ENCODE results near the gene ZHX3.

ZHX3 gene

DNA sequence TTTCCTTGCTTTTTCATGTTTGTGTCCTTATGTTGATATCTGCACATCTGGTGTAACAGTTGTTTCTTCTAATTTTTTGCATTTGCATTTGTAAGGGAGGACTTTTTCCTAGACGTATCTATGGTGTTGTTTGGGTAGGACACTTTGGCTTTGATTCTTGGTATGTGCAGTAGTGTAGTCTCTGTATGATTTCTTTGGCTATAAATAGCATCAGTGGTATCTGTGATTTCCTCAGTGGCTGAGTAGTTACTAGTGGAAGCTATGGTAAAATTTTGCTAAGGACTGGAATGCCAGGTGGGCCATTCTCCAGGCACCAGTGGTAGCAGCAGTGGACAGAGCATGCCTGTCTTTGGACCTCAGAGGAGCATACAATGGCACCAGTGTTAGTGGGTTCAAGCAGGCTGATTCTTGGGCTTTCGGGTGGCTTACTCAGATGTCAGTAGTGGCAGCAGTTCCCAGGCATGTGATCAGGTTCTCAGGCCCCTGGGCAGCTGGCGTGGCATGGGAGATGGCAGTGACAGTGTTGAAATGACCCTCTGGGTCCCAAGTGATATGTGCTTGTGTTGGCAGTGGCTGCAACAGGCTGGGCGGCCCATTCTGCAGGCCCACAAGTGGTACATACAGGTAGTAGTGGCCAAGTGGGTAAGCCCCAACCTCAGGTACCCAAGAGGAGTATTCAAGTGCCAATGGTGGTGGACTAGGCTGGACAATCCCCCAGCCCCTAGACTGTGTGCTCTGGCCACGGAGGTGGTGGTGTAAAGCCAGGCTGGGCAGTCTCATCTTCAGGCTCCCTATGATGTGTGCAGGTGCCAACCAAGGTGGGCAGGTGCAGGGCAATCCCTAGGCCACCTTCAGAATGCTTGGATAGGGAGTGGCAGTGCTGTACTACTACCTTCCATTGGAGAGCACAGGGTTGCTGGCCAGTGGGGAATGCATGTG lies 125.7 kb downstream of the ZHX3 start:
- DNase-seq (ENCODE audit: low spot score): no peak

DNA sequence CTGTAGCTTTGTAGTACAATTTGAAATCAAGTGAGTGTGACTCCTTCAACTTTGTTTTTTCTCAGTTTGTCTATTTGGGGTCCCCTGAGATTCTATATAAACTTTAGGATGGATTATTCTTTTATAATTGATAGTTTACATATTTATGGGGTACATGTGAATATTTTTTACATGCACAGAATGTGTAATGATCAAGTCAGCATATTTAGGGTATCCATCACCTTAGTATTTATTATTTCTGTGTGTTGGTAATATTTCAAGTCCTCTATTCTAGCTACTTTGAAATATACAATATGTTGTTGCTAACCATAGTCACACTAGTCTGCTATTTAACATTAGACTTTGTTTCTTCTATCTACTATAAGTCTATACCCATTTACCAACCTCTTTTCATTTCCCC lies 129.9 kb downstream of the ZHX3 start:
- DNase-seq (ENCODE audit: low spot score): no peak

DNA sequence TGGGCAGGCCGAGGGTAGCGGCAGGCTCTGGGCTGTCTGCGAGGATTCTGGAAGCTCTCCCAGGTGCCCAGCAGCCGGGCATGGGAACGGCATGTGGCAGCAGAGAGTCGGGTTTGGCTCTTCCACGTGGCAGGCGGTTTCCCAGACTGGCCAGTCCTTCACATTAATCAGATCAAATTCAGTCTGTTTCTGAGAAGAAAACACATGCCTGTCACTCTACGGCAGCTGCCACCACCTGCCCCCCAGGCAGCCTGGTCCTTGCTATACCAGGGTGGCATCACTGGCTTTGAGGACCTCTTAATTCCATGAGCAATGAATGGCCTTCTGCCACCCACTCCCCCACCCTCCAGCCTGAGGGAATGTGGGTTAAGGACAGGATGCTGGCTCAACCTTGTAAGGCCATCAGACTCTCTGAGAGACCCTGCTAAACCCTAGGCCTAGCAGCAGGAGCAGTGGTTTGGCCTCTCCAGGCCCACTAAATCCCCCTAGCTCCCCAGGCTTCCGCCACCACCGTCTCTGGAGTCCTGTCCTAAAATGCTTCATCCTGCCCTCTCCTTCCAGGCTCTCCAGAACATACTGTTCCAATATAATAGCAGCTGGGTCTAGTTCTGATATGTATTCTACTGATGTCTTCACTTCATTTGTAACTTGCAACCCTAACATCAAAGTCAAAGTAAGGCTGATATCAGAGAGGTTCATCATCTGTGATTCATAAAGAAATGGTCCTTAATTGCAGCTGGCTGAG lies 132.3 kb downstream of the ZHX3 start:
- peak; percentile 71 for DNase-seq (ENCODE audit: low spot score)

DNA sequence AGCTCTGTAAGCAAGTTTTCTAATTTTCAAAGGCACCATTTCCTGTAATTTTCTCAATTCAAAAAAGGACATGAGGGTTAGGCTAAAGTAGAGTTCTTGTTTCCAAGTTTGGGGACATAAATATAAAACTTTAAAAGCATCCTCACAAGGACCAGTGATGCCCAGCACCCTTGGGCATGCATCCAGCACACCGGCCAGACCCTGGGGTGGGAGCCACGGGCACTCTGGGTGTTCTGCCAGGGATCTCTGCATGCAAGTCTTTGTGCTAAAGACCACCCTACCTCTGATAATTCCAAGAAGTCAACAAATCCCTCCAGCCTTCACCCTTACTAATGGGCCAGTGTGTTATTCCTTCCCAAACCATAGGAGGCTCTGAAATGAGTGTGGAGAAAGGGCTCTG lies 133.7 kb downstream of the ZHX3 start:
- DNase-seq (ENCODE audit: low spot score): no peak

DNA sequence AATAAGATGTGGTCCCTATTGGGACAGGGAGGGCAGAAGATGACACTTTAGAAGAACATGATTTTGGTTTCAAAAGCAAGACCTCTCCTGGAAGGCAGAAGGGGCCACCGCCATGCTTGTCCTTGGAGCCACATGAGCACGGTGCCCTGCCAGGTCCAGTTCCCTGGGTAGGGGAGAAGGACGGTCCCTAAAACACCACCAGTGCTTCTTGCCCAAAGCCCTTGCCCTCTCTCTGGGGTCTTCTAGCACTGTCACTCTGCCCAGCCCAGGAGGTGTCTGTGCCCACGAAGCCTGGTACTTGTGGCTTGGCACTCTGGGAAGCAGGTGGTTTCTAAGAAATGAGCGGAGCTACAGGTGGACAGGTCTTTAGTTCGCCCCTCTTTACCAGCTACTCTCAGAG lies 134.1 kb downstream of the ZHX3 start:
- DNase-seq (ENCODE audit: low spot score): no peak

DNA sequence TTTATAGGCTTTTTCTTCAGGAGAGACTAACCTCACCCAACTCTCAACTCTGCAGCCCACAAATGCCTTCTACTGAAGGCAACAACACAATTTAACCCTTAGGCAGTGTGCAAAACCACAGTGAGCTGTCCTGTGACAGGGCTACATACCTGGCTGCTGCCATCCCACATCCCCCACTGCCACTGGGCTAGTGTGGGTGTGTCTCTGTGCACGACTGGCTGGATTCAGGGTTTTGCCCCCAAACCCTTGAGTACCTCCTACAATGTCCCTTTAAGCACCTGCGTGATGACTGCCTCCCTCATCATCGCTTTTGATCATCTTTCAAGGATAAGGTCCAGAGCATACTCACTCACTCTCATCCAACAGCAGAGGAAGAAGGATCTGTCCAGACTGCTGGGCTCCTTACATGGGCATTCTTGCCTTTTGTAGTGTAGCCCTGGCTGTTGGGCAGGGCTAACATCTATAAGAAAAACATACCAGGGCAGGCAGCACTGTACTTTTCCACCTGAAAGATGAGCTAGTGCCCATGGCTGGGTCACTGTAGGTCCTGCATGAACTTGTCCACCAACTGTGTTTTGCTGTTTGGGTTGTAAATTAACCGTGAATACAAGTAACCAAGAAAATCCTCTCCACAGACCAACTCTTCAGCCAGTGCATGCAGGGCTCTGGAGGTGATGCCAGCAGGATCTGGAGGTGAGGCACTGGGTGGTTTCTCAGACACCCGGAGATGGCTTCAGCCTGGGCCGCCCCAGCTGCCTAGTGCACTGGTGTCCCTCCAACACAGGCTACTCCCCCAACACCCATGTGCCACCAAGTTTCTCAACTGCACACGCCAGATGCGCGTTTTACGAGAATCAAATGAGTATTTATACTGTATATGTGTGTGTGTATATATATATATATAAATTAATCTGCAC lies 135.0 kb downstream of the ZHX3 start:
- DNase-seq (ENCODE audit: low spot score): no peak

DNA sequence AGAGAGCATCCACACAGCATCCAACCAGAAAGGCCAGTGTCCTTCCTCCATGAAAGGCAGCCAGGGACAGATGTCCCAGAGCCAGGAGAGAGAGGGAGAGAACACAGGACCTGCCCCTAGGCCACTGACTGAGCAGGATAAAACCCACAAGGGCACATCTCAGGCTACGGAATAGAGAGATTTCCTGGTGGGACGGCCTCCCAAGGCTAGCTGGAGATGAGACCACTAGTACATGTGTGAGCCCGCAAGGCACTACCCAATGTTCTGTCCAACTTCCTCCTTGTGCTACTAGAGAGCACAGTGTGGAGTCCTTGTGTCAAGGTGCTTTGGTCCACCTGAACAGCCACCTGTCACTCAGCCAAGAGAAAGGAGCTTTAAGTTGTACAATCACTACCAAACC lies 136.0 kb downstream of the ZHX3 start:
- no peak for DNase-seq (ENCODE audit: low spot score)

DNA sequence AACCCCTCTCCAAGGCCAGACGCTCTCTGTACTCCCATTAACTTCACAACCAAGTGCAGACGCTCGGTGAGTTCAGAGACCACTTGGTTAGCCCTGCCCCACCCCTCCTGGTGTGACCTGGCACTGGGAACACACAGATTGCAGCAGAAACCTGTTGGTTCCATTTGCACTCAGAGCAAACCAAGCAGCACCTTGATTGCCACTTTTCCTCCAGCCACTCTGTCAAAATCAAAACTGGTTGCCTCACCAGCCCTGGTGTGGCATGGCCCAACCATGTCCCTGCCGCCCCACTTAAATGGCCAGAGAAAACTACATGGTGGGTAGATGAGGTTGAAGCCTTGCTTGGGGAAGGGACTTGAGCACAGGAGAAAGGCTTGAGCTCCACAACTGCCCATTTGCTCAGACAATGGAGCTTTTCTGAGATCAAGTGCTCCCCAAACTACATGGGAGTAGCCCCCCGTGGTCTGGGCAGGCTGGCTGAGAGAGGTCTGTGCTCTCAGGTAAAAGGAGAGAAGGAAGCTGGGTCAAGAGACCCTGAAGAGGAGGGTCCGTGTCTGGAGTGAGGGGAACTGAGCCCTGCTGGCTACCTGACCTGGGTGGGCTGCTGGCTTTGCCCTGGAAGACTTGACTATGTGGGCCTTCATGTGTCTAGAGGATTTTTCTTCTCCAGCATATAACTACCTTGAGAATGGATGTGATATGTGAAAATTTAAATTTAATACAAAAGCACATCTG lies 136.8 kb downstream of the ZHX3 start:
- DNase-seq (ENCODE audit: low spot score): no peak

DNA sequence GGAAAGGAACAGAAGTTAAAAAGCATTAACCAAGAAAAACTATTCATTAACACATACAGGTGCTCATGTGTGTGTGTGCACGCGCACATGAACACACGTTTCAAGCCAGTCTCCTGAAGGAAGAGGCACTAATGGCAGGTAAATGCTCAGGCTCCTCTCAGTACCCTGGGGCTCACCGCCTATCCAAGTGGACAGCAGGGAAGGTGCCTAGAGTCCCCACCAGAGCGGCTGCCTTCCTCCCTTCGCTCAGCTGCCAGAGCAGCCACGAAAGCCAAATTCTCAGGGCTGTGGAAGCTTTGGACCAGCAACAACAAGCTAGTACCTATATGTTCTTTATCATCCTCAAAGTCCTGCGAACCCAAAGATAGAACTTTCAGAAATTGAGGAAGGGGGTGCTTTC lies 137.6 kb downstream of the ZHX3 start:
- no peak for DNase-seq (ENCODE audit: low spot score)

DNA sequence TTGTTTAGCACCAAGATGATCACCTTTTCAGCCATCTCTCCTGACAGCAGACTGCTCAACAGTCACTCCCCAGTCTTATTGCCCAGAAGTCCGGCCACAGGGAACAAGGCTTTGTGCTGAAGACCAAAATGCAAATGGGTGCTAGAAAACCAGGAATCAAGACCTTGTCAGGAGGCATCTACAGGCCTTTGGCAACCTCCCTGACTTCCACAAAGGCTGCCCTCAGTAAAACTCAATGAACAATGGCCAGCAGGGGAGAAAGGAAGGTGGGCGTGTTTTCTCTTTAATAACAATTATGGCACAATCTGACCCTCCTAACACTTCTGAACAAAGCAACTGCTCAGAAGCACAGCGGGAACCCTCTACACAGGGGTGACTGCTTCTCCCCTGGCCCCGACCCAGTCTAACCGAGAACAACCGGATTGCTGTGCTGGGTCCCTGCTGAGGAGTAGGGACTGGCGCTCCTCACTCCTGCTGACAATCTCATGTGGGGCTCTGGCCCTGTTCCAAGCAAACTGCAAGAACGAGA lies 138.6 kb downstream of the ZHX3 start:
- peak; percentile 90 for DNase-seq (ENCODE audit: low spot score)

DNA sequence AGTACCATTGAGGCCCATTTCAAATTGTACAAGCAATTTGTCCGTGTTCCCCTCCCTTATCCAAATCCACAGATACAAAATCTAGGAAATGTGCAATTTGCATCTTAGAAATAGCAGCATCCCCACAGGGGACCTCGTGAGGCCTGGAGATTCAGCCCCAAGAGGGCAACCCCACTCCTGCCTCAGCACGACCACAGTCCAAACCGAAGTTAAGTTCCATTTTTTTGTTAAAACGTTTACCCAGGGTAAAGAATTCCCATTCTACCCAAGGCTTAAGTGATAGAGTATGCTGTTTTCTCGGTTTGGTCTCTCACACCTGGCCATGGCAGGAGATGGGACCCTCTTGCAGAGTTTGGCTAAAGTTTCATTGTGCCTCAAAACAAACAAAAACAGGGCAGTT lies 139.0 kb downstream of the ZHX3 start:
- DNase-seq (ENCODE audit: low spot score): no peak

DNA sequence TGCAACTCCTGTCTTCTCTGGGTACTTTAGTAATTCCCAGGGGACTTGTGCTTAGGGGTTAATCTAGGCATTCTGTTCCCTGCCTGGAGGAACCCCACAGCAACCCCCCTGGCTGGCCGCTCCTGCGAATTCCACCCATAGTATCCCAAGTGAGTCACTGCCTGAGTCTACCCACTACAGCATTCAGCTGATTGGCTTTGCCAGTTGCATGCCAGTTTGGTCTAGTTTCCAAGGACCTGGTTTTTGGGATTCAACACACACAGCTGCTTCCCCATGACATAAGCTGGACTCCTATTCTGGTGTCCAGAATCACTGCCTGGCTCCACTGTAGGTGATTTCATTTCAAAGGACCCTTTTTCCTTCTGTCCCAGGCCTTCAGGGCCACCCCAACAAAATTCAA lies 139.9 kb downstream of the ZHX3 start:
- DNase-seq (ENCODE audit: low spot score): peak; percentile 66

DNA sequence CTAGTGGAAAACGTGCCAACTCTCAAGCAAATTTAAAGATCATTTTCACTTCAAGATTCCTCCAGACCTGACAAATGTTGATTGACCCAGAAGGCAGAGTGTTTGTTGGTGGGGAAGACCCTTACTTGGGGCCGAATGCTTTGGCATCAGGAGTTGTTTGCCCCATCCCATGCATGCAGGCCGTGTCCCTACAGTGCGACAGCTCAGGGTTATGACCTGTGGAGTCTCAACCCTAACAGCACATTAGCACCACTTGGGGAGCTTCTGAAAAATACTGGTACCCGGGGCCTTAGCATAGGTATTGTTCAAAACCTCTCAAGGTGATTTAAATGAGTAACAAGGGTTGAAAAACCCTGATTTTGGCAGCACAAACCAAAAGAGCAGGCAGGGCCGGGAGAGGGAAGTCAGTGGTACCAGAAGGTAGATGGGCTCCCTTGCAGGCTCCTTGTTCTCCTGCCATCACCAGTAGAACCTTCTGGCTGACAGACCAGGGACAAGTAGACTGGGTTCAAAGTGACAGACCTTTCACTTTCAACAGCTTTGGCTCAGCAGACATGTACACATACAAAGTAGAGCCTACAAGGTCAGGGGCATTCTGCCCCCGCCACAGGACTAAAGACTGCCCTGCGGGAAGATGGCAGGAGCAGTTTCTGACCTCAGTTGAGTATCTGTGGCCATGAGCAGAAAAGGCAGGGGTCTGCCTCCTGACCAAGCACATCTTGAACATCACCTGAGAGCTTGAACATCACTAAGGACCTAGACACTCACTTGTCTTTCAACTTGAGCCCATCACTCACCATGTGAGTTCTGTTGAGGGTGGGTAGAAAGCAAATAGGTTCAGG lies 140.6 kb downstream of the ZHX3 start:
- no peak for DNase-seq (ENCODE audit: low spot score)

DNA sequence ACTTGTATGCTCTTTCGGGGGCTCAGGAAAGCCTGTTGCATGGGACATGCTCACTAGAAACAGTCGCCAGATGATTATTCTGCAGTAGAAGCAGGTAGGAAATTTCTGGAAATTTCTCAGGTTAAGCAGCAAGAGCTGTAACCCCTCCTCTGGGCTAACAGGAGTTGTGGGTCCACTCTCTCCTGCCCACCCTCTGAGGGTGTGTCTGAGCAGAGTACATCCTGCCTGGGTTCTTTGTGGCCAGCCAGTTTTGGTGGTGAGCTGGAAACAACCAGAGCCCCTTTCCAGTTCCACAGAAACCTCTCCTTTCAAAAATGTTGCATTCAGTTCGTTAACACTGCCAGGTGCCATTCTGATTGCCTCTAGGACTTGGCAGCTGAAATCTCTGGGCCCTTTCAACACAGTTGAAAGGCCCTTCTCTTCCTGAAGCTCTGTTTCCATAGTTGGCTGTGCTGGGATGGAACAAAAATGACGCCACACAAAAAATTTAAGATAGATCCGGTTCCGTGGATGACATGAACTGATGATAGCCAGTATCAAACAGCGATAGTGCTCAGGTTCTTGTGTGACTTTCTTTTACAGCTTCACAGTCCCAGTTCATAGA lies 141.7 kb downstream of the ZHX3 start:
- no peak for DNase-seq (ENCODE audit: low spot score)

DNA sequence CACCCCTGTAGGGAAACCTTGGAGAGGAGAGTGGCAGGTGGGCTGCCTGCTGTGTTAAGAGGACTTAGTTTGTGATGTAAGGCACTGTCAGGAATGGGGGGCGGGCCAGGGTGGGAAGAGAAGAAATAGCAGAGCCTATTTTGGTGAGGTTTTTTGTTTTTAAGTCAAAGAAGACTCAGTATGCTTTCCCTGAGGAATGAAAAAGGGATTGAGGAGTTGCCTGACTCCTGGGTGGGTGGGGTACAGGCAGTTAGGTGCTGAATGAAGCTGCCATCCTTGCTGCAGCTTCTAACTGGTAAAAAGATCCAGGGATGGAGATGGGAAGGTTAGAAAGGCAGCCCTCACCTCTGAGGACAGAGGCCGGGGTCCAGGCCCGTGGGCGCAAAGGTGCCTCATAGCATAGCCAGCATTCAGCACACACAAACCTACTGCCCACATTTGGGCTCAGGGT lies 142.3 kb downstream of the ZHX3 start:
- no peak for DNase-seq (ENCODE audit: low spot score)

DNA sequence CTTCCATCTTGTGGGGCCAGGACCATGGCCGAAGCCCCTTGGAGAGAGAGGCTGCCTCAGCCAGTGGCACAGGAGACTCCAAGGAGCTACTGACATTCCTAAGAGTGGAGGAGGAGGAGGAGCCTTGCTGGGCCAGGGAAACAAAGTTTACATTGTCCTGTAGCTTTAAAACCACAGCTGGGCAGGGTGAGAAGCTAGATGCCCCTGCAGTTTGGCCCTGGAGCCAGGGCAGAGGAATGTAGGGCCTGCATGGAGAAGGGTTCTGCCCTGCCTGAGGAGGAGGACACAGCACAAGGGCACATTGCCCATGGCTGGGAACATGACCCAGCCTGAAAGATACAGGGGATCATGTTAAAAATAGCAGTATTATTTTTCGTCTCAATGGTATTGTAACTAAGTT lies 142.7 kb downstream of the ZHX3 start:
- no peak for DNase-seq (ENCODE audit: low spot score)

DNA sequence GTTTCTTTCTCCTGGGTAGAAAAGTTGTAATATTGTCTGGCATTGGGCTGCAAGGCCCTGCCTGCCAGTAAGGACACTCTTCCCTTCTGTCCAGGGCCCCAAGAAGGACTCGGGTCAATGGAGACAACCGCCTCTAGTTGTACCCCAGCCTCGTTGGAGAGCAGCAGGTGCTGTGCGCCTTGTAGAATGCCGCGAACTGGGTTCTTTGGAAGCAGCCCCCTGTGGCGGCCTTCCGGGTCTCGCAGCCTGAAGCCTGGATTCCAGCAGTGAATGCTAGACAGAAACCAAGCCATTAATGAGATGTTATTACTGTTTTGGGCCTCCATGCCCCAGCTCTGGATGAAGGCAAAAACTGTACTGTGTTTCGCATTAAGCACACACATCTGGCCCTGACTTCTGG lies 143.2 kb downstream of the ZHX3 start:
- no peak for DNase-seq (ENCODE audit: low spot score)

DNA sequence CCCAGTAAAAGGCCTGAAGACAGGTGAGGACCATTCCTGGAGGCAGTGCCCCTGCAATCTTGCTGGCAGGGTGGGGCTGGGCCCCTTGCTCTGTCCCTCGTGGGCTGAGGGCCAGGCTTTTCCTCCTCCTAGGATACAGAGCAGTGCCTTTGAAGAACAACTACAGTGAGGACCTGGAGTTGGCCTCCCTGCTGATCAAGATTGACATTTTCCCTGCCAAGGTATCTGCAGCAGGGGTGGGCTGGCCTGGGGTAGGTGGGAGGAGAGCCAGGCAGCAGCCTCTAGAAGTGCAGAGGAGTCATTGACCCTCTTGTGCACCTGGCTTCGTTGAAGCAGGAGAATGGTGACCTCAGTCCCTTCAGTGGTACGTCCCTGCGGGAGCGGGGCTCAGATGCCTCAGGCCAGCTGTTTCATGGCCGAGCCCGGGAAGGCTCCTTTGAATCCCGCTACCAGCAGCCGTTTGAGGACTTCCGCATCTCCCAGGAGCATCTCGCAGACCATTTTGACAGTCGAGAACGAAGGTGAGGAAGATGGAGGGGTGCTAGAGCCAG lies 143.7 kb downstream of the ZHX3 start:
- no peak for DNase-seq (ENCODE audit: low spot score)

DNA sequence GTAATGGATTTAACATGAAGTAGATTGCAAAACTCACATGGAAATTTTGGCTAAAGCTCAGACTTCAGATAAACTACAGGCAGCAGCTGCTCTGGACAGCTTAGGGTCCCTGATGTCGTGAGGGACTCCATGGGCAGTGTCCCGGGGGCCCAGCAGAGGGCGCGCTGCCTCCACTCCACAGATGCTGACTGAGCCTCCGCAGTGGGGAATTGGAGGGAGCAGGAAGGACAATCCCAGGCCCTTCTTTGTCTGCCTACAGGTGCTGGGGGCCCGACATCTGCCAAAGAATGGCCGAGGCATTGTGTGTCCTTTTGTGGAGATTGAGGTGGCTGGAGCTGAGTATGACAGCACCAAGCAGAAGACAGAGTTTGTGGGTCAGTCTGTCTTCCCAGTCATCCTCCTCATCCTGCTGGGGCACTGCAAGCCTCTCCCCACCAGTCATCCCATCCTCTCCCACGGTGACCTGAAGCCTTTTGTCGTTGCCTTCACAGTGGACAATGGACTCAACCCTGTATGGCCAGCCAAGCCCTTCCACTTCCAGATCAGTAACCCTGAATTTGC lies 144.3 kb downstream of the ZHX3 start:
- peak; percentile 85 for DNase-seq (ENCODE audit: low spot score)

Measured in pons (tissue), 1 donor.